Body of pancreas (tissue), 4 donors: ENCODE data around the gene TAF11L3.
"Not testable (repeated sequence)": the region's sequence is repeated elsewhere in the genome, so short reads cannot be mapped to it uniquely, and the experiment has no call there.

Experiments used
- CTCF ChIP-seq, 7 experiments: fragments of 450-650 bp in 4 of 7; fragments of 200-600 bp in 3 of 7; sonication (generic) in 3 of 7; IDR thresholded peaks; one replicate each; pipeline ENCODE4 v1.5.1; 2016 to 2019; ENCODE audit warnings: antibody characterized with exemption in 7 of 7
- POLR2A ChIP-seq, 3 donors: fragments of 450-650 bp; IDR thresholded peaks; one replicate each; pipeline ENCODE4 v1.6.1; 2016; ENCODE audit warnings: antibody characterized with exemption in 3 of 3, mild to moderate bottlenecking in 2 of 3

GRCh38 chr5:17519508-17519907 lies 1.3 kb downstream of the TAF11L3 start:
- not testable (repeated sequence) for TF ChIP-seq CTCF, POLR2A (IDR thresholded peaks at IDR 0.05)
